Measurements from ENCODE around the gene ATP5ME.
"Not testable (repeated sequence)": the region's sequence is repeated elsewhere in the genome, so short reads cannot be mapped to it uniquely, and the experiment has no call there.

The ATP5ME gene

GRCh38 chr4:674172-675035 is at the start of gene ATP5ME, which contains the start of gene MYL5:
Gene ATP5ME (minus strand): TSS chr4:674276. CDS start chr4:674247, 29 bp downstream.
Gene MYL5 (plus strand): TSS chr4:674542. CDS start chr4:678027, 3,485 bp downstream.
- peak; percentile 93 to 94 for DNase-seq (ENCODE audit: low read depth in 2 of 2, low spot score in 1 of 2)

GRCh38 chr4:722851-723360 is 48.8 kb upstream of the ATP5ME start:
- no peak for DNase-seq (ENCODE audit: low read depth in 2 of 2, low spot score in 1 of 2)

GRCh38 chr4:722169-722725 is 48.2 kb upstream of the ATP5ME start:
- DNase-seq (ENCODE audit: low read depth in 2 of 2, low spot score in 1 of 2): no peak

GRCh38 chr4:721261-722168 is 47.4 kb upstream of the ATP5ME start:
- no peak for DNase-seq (ENCODE audit: low read depth in 2 of 2, low spot score in 1 of 2)

GRCh38 chr4:720111-720860 is 46.2 kb upstream of the ATP5ME start:
- no peak for DNase-seq (ENCODE audit: low read depth in 2 of 2, low spot score in 1 of 2)

- DNase-seq (ENCODE audit: low read depth in 2 of 2, low spot score in 1 of 2): no peak
These were observed 44.4 kb upstream of the ATP5ME start for GRCh38 chr4:718460-718859.

- no peak for DNase-seq (ENCODE audit: low read depth in 2 of 2, low spot score in 1 of 2)
These were observed 43.7 kb upstream of the ATP5ME start for GRCh38 chr4:717601-718320.

- no peak for DNase-seq (ENCODE audit: low read depth in 2 of 2, low spot score in 1 of 2)
These were observed 40.0 kb upstream of the ATP5ME start for GRCh38 chr4:714087-714486.

GRCh38 chr4:712916-713632 is 39.0 kb upstream of the ATP5ME start:
- no peak for DNase-seq (ENCODE audit: low read depth in 2 of 2, low spot score in 1 of 2)

GRCh38 chr4:712093-712492 is 38.0 kb upstream of the ATP5ME start:
- DNase-seq (ENCODE audit: low read depth in 2 of 2, low spot score in 1 of 2): no peak

- no peak for DNase-seq (ENCODE audit: low read depth in 2 of 2, low spot score in 1 of 2)
These were observed 36.8 kb upstream of the ATP5ME start for GRCh38 chr4:710916-711315.

- DNase-seq (ENCODE audit: low read depth in 2 of 2, low spot score in 1 of 2): no peak
These were observed 36.0 kb upstream of the ATP5ME start for GRCh38 chr4:710116-710515.

GRCh38 chr4:709348-709747 is 35.3 kb upstream of the ATP5ME start:
- DNase-seq (ENCODE audit: low read depth in 2 of 2, low spot score in 1 of 2): no peak

GRCh38 chr4:708631-708933 is 34.5 kb upstream of the ATP5ME start:
- no peak for DNase-seq (ENCODE audit: low read depth in 2 of 2, low spot score in 1 of 2)

- DNase-seq (ENCODE audit: low read depth in 2 of 2, low spot score in 1 of 2): no peak
These were observed 34.0 kb upstream of the ATP5ME start for GRCh38 chr4:707929-708630.

- DNase-seq (ENCODE audit: low read depth in 2 of 2, low spot score in 1 of 2): no peak
These were observed 32.9 kb upstream of the ATP5ME start for GRCh38 chr4:706834-707598.

- not testable (repeated sequence) for DNase-seq (ENCODE audit: low read depth in 2 of 2, low spot score in 1 of 2)
These were observed 32.1 kb upstream of the ATP5ME start for GRCh38 chr4:706083-706633.

Measured in stimulated activated CD8-positive, alpha-beta memory T cell treated with anti-CD3 and anti-CD28 coated beads, Interleukin-4, amount 100 ng/mL, for 4 hours (primary cell).